Vagina (tissue), 2 donors: ENCODE results near the gene LRRC26. TPM values are rescaled to one million over a fixed set of nuclear protein-coding genes. Genes with fewer than 3 reads are reported as not detected.

Experiments
- DNase-seq, 2 donors: peaks; one replicate each; pipeline ENCODE4 v3.0.0-alpha.2; 2017; ENCODE audit errors: extremely low spot score in 2 of 2
- H3K27ac ChIP-seq: fragments of 200-600 bp; sonication (generic); one replicate; pipeline ENCODE4 v1.5.1; 2019
- H3K27me3 ChIP-seq: fragments of 200-600 bp; sonication (generic); one replicate; pipeline ENCODE4 v1.5.1; 2019
- H3K36me3 ChIP-seq, 2 donors: fragments of 200-600 bp; sonication (generic); one replicate each; pipeline ENCODE4 v1.5.1; 2017 to 2019
- H3K4me1 ChIP-seq: fragments of 200-600 bp; sonication (generic); one replicate; pipeline ENCODE4 v1.5.1; 2019
- H3K4me3 ChIP-seq, 2 donors: fragments of 200-600 bp; sonication (generic); 1 replicate in 1 of 2; 2 replicates in 1 of 2; pipeline ENCODE4 v1.5.1; 2016 to 2019
- H3K9me3 ChIP-seq: fragments of 200-600 bp; sonication (generic); one replicate; pipeline ENCODE4 v1.5.1; 2019
- CTCF ChIP-seq, 3 experiments: fragments of 450-650 bp in 2 of 3; fragments of 200-600 bp in 1 of 3; sonication (generic) in 1 of 3; IDR thresholded peaks; one replicate each; pipeline ENCODE4 v1.5.1; 2017 to 2019; ENCODE audit warnings: antibody characterized with exemption in 3 of 3, mild to moderate bottlenecking in 2 of 3, moderate library complexity in 2 of 3
- POLR2A ChIP-seq, 2 donors: fragments of 450-650 bp; IDR thresholded peaks; one replicate each; pipeline ENCODE4 v1.6.1; 2017; ENCODE audit warnings: antibody characterized with exemption in 2 of 2, mild to moderate bottlenecking in 2 of 2, moderate library complexity in 2 of 2
- POLR2AphosphoS5 ChIP-seq, 2 donors: sonication (generic); formaldehyde crosslinking; IDR thresholded peaks; one replicate each; pipeline ENCODE4 v1.9.0; 2017; ENCODE audit warnings: antibody characterized with exemption in 2 of 2, mild to moderate bottlenecking in 2 of 2, low read depth in 1 of 2; ENCODE audit not compliant: insufficient read depth in 1 of 2
- intact Hi-C: fragments of 100-400 bp; cut with DNase I; formaldehyde crosslinking; loops from one replicate; pipeline ENCODE4 v1.15.1; 2023
- total RNA-seq: library from RNA; depleted of rRNA; stranded (reverse); fragments of >200 nt; gene quantifications from one replicate; pipeline ENCODE4 v1.2.3, GENCODE V29; 2016

Gene LRRC26
- total RNA-seq, 1 donor from 2014 or later, result not detected

GRCh38 chr9:137183980-137184595 lies 14.2 kb upstream of the LRRC26 start:
- H3K27ac ChIP-seq, result no peak overlapping the region
- intact Hi-C loops, result no loop called here

GRCh38 chr9:137182836-137183235 lies 13.0 kb upstream of the LRRC26 start:
- no peaks in the 10 kb centered on the region for H3K9me3 ChIP-seq
- H3K27me3 ChIP-seq, result no peaks in the 10 kb centered on the region
- H3K4me3 ChIP-seq, result no peak overlapping the region
- no peak for TF ChIP-seq POLR2AphosphoS5 (IDR thresholded peaks at IDR 0.05; ENCODE audit: insufficient read depth in 1 of 2, low read depth in 1 of 2)
- no peak for TF ChIP-seq CTCF (IDR thresholded peaks at IDR 0.05)
- TF ChIP-seq POLR2A (IDR thresholded peaks at IDR 0.05), result no peak
- DNase-seq, result no peak
- no peak overlapping the region for H3K27ac ChIP-seq
- intact Hi-C loops, result no loop called here
- peaks cover 27% of the 10 kb centered on the region for H3K4me1 ChIP-seq
- H3K36me3 ChIP-seq, result peaks cover 0 to 59% of the 10 kb centered on the region in 2 donors

More at GRCh38 chr9:137183980-137184595, 14.2 kb upstream of the LRRC26 start:
- Histone ChIP-seq H3K4me1 (peaks cover 29% of the 10 kb centered on the region), H3K9me3 (no peaks in the 10 kb centered on the region), H3K36me3 (peaks cover 0 to 51% of the 10 kb centered on the region in 2 donors), H3K4me3 (no peak overlapping the region), H3K27me3 (no peaks in the 10 kb centered on the region)
- TF ChIP-seq CTCF (IDR thresholded peaks at IDR 0.05) (no peak), POLR2A (IDR thresholded peaks at IDR 0.05) (no peak), POLR2AphosphoS5 (IDR thresholded peaks at IDR 0.05; ENCODE audit: insufficient read depth in 1 of 2, low read depth in 1 of 2) (no peak)
- no peak for DNase-seq

GRCh38 chr9:137181680-137182079 lies 11.8 kb upstream of the LRRC26 start:
- H3K36me3 ChIP-seq, result peaks cover 0 to 60% of the 10 kb centered on the region in 2 donors
- no peaks in the 10 kb centered on the region for H3K27me3 ChIP-seq
- intact Hi-C loops, result no loop called here
- no peak overlapping the region for H3K27ac ChIP-seq
- H3K4me1 ChIP-seq, result peaks cover 16% of the 10 kb centered on the region
- H3K9me3 ChIP-seq, result no peaks in the 10 kb centered on the region
- no peak overlapping the region for H3K4me3 ChIP-seq
- DNase-seq, result no peak
- TF ChIP-seq POLR2AphosphoS5 (IDR thresholded peaks at IDR 0.05; ENCODE audit: insufficient read depth in 1 of 2, low read depth in 1 of 2) (no peak), CTCF (IDR thresholded peaks at IDR 0.05) (no peak), POLR2A (IDR thresholded peaks at IDR 0.05) (no peak)

- DNase-seq, result no peak
- no peaks in the 10 kb centered on the region for H3K27me3 ChIP-seq
- peaks cover 0 to 59% of the 10 kb centered on the region in 2 donors for H3K36me3 ChIP-seq
- intact Hi-C loops, result no loop called here
- TF ChIP-seq POLR2AphosphoS5 (IDR thresholded peaks at IDR 0.05; ENCODE audit: insufficient read depth in 1 of 2, low read depth in 1 of 2) (no peak), POLR2A (IDR thresholded peaks at IDR 0.05) (no peak), CTCF (IDR thresholded peaks at IDR 0.05) (no peak)
- no peak overlapping the region for H3K4me3 ChIP-seq
- no peak overlapping the region for H3K27ac ChIP-seq
- peaks cover 8% of the 10 kb centered on the region for H3K4me1 ChIP-seq
- H3K9me3 ChIP-seq, result no peaks in the 10 kb centered on the region
These were observed 10.6 kb upstream of the LRRC26 start for GRCh38 chr9:137180491-137180890.

GRCh38 chr9:137179761-137180160 lies 9.9 kb upstream of the LRRC26 start:
- H3K36me3 ChIP-seq, result peaks cover 0 to 55% of the 10 kb centered on the region in 2 donors
- no peaks in the 10 kb centered on the region for H3K27me3 ChIP-seq
- no peak overlapping the region for H3K27ac ChIP-seq
- intact Hi-C loops, result no loop called here
- no peaks in the 10 kb centered on the region for H3K9me3 ChIP-seq
- TF ChIP-seq POLR2AphosphoS5 (IDR thresholded peaks at IDR 0.05; ENCODE audit: insufficient read depth in 1 of 2, low read depth in 1 of 2), result no peak
- no peak for TF ChIP-seq CTCF (IDR thresholded peaks at IDR 0.05)
- no peak for TF ChIP-seq POLR2A (IDR thresholded peaks at IDR 0.05)
- peaks cover 9% of the 10 kb centered on the region for H3K4me1 ChIP-seq
- H3K4me3 ChIP-seq, result no peak overlapping the region
- no peak for DNase-seq
